Measurements from ENCODE around the gene PCDH15. TPM values are rescaled to one million over a fixed set of nuclear protein-coding genes. Genes with fewer than 3 reads are reported as not detected.

Gene PCDH15
- total RNA-seq, 4 donors from 2014 or later: not detected

GRCh38 chr10:54826994-54827560, 26.0 kb upstream of the PCDH15 start:
- no peak for DNase-seq
- no peak for TF ChIP-seq CTCF (IDR thresholded peaks at IDR 0.05)
- no peak for TF ChIP-seq POLR2A (IDR thresholded peaks at IDR 0.05)
- H3K4me1 ChIP-seq: no peaks in the 10 kb centered on the region
- no peaks in the 10 kb centered on the region for H3K36me3 ChIP-seq
- no peak overlapping the region for H3K27ac ChIP-seq
- no peak overlapping the region for H3K4me3 ChIP-seq
- no peaks in the 10 kb centered on the region for H3K27me3 ChIP-seq
- WGBS, 2 donors: 43% methylated on average over 1 of the region's 1 CpG
- intact Hi-C loops (cut with DNase I): no loop called here
- H3K9me3 ChIP-seq: no peaks in the 10 kb centered on the region

- DNase-seq: no peak
- Histone ChIP-seq H3K27ac (no peak overlapping the region), H3K9me3 (no peaks in the 10 kb centered on the region), H3K36me3 (no peaks in the 10 kb centered on the region), H3K27me3 (no peaks in the 10 kb centered on the region), H3K4me1 (no peaks in the 10 kb centered on the region), H3K4me3 (no peak overlapping the region)
- intact Hi-C loops (cut with DNase I): no loop called here
- TF ChIP-seq CTCF (IDR thresholded peaks at IDR 0.05): no peak
- TF ChIP-seq POLR2A (IDR thresholded peaks at IDR 0.05): no peak
- WGBS, 2 donors: 64 to 80% methylated on average over 1 to 2 of the region's 2 CpGs
Observed at GRCh38 chr10:54815583-54815982, 14.6 kb upstream of the PCDH15 start.

- no peak overlapping the region for H3K27ac ChIP-seq
- intact Hi-C loops (cut with DNase I): no loop called here
- 75 to 88% methylated on average over 1 of the region's 1 CpG for WGBS, 2 donors
- H3K27me3 ChIP-seq: no peaks in the 10 kb centered on the region
- no peak for DNase-seq
- TF ChIP-seq POLR2A (IDR thresholded peaks at IDR 0.05): no peak
- no peak for TF ChIP-seq CTCF (IDR thresholded peaks at IDR 0.05)
- H3K36me3 ChIP-seq: no peaks in the 10 kb centered on the region
- no peak overlapping the region for H3K4me3 ChIP-seq
- no peaks in the 10 kb centered on the region for H3K4me1 ChIP-seq
- no peaks in the 10 kb centered on the region for H3K9me3 ChIP-seq
Observed at GRCh38 chr10:54808186-54808935, 7.3 kb upstream of the PCDH15 start.

GRCh38 chr10:54799506-54799905, 1.5 kb downstream of the PCDH15 start:
- Histone ChIP-seq H3K4me3 (no peak overlapping the region), H3K9me3 (no peaks in the 10 kb centered on the region), H3K27ac (no peak overlapping the region), H3K27me3 (no peaks in the 10 kb centered on the region), H3K36me3 (no peaks in the 10 kb centered on the region), H3K4me1 (no peaks in the 10 kb centered on the region)
- intact Hi-C loops (cut with DNase I): no loop called here
- WGBS, 2 donors: 50% methylated on average over 1 of the region's 1 CpG
- no peak for DNase-seq
- no peak for TF ChIP-seq POLR2A (IDR thresholded peaks at IDR 0.05)
- no peak for TF ChIP-seq CTCF (IDR thresholded peaks at IDR 0.05)

GRCh38 chr10:54797636-54798321, 3.3 kb downstream of the PCDH15 start:
- no peak for DNase-seq
- H3K9me3 ChIP-seq: no peaks in the 10 kb centered on the region
- no peaks in the 10 kb centered on the region for H3K4me1 ChIP-seq
- no peak overlapping the region for H3K4me3 ChIP-seq
- no peaks in the 10 kb centered on the region for H3K27me3 ChIP-seq
- WGBS, 2 donors: 45 to 51% methylated on average over 9 of the region's 9 CpGs
- intact Hi-C loops (cut with DNase I): no loop called here
- H3K27ac ChIP-seq: no peak overlapping the region
- no peaks in the 10 kb centered on the region for H3K36me3 ChIP-seq
- TF ChIP-seq CTCF (IDR thresholded peaks at IDR 0.05) (no peak), POLR2A (IDR thresholded peaks at IDR 0.05) (no peak)

Data from esophagus squamous epithelium (tissue), 5 donors.